K562 (cell line): Measurements from ENCODE around the gene COG6. TPM values are rescaled to one million over a fixed set of nuclear protein-coding genes. Genes with fewer than 3 reads are reported as not detected.

ENCODE experiments used
- ATAC-seq: fragments of 200-7000 bp; cut with Tn5 transposase; 3 replicates; pipeline ENCODE4 v1.9.1; 2020; ENCODE audit warnings: moderate library complexity
- BruUV-seq: library from RNA; stranded (reverse); fragments of 400-500 nt; replicated peaks from 2 replicates; lab custom pipeline; 2021; lab: Mats Ljungman, UMichigan
- CTCF ChIA-PET: fragments of 300-600 bp; formaldehyde crosslinking; extraction: SDS; loops from one replicate; lab custom pipeline; 2021; ENCODE audit warnings: low intra/inter-chr PET ratio; lab: Yijun Ruan, JAX
- POLR2A ChIA-PET: fragments of 300-600, 350-650 bp; sonication (Branson Sonifier 250); formaldehyde crosslinking; extraction: SDS; loops from one replicate; lab custom pipeline; 2021; ENCODE audit warnings: antibody characterized with exemption, inconsistent platforms; lab: Yijun Ruan, JAX
- DNase-seq, 4 experiments: peaks; one replicate each; pipeline versions ENCODE4 v3.0.0 to v3.0.0-alpha.2; 2011 to 2018; ENCODE audit warnings: low spot score in 3 of 4, mixed read lengths in 3 of 4; ENCODE audit errors: extremely low read depth in 1 of 4
- FAIRE-seq: peaks from 2 replicates; lab custom pipeline; 2011; peaks lifted over from hg19 to GRCh38; lab: Jason Lieb, UNC
- H2AFZ ChIP-seq: 2 replicates; pipeline ENCODE4 v1.6.0; 2011; ENCODE audit warnings: low read depth, low read length, control low read depth, inconsistent platforms
- H3K27ac ChIP-seq: fragments of 200-600 bp; 3 replicates; pipeline ENCODE4 v1.8.0; 2011; ENCODE audit warnings: low read depth, mild to moderate bottlenecking, control low read depth, inconsistent platforms, low read length, moderate library complexity, mixed read lengths; ENCODE audit errors: extremely low read depth
- H3K27me3 ChIP-seq, 2 experiments: fragments of 300-600 bp in 1 of 2; 2 replicates in 1 of 2; 3 replicates in 1 of 2; pipeline versions ENCODE4 v1.6.0 to v1.8.0; 2011; ENCODE audit warnings: inconsistent platforms in 2 of 2, low read length in 2 of 2, mild to moderate bottlenecking in 1 of 2, mixed read lengths in 1 of 2, moderate library complexity in 1 of 2; ENCODE audit not compliant: control insufficient read depth in 2 of 2, insufficient read depth in 2 of 2
- H3K36me3 ChIP-seq: fragments of 300-600 bp; 3 replicates; pipeline ENCODE4 v1.8.0; 2011; ENCODE audit warnings: mild to moderate bottlenecking, low read length, inconsistent platforms; ENCODE audit not compliant: control insufficient read depth, insufficient read depth
- H3K4me1 ChIP-seq, 2 experiments: fragments of 200-600 bp in 1 of 2; replicated peaks in 1 of 2; 2 replicates in 1 of 2; 3 replicates in 1 of 2; pipeline versions ENCODE4 v1.5.1 to v1.8.0; 2011; ENCODE audit warnings: inconsistent platforms in 2 of 2, low read length in 2 of 2, mild to moderate bottlenecking in 1 of 2, mixed read lengths in 1 of 2, moderate library complexity in 1 of 2; ENCODE audit not compliant: control insufficient read depth in 2 of 2, insufficient read depth in 2 of 2
- H3K4me2 ChIP-seq: 2 replicates; pipeline ENCODE4 v1.6.1; 2011; ENCODE audit warnings: low read length, control low read depth, inconsistent platforms, mixed read lengths; ENCODE audit not compliant: insufficient read depth
- H3K4me3 ChIP-seq: fragments of 200-600 bp; sonication (generic), shearing (Covaris generic); 2 replicates; pipeline ENCODE4 v1.5.1; 2016; ENCODE audit warnings: control low read depth, inconsistent platforms
- H3K79me2 ChIP-seq: fragments of 200-600 bp; 3 replicates; pipeline ENCODE4 v1.8.0; 2011; ENCODE audit warnings: low read length, inconsistent platforms; ENCODE audit not compliant: control insufficient read depth, insufficient read depth
- H3K9ac ChIP-seq, 2 experiments: 2 replicates each; pipeline versions ENCODE4 v1.6.0 to v1.6.1; 2011; ENCODE audit warnings: low read depth in 2 of 2, low read length in 2 of 2, control low read depth in 1 of 2, inconsistent platforms in 1 of 2, mild to moderate bottlenecking in 1 of 2, mixed read lengths in 1 of 2; ENCODE audit not compliant: insufficient read depth in 1 of 2
- H3K9me1 ChIP-seq: one replicate; pipeline ENCODE4 v1.6.0; 2011; ENCODE audit warnings: inconsistent platforms, mild to moderate bottlenecking, low read length, moderate library complexity; ENCODE audit not compliant: control insufficient read depth, insufficient read depth
- H3K9me3 ChIP-seq: replicated peaks from 2 replicates; pipeline ENCODE4 v1.5.1; 2011; ENCODE audit warnings: low read depth, low read length, inconsistent platforms; ENCODE audit not compliant: control insufficient read depth, insufficient read depth
- H4K20me1 ChIP-seq: replicated peaks from 2 replicates; pipeline ENCODE4 v1.6.1; 2011; ENCODE audit warnings: low read length, inconsistent platforms, mixed read lengths; ENCODE audit not compliant: control insufficient read depth, insufficient read depth
- CHD4 ChIP-seq: fragments of 200-600 bp; sonication (generic); IDR thresholded peaks from 3 replicates; pipeline ENCODE4 v1.6.1; 2012; ENCODE audit warnings: low read depth, mild to moderate bottlenecking, mixed read lengths, low read length, inconsistent platforms; ENCODE audit not compliant: insufficient read depth, insufficient replicate concordance, poor library complexity, severe bottlenecking
- FOXA3 ChIP-seq, 2 experiments: fragments of 450-650 bp in 1 of 2; sonication (generic) in 1 of 2; formaldehyde crosslinking; IDR thresholded peaks in 1 of 2; conservative IDR thresholded peaks in 1 of 2; 2 replicates each; pipeline versions ENCODE4 v1.4.0 to v1.8.0; 2020 to 2022; ENCODE audit warnings: mild to moderate bottlenecking in 2 of 2, missing genetic modification reagents in 1 of 2
- KAT2B ChIP-seq: IDR thresholded peaks from one replicate; pipeline ENCODE4 v1.6.1; 2012; ENCODE audit warnings: low read depth, mild to moderate bottlenecking, control low read depth, inconsistent platforms, low read length, moderate library complexity
- MCM7 ChIP-seq, 2 experiments: fragments of 450-650 bp; IDR thresholded peaks; 2 replicates each; pipeline ENCODE4 v1.6.1; 2016 to 2018
- MECOM ChIP-seq: fragments of 250-450 bp; sonication (Bioruptor Pico); IDR thresholded peaks from 2 replicates; pipeline ENCODE4 v1.8.0; 2022; ENCODE audit warnings: inconsistent platforms
- RBM15 ChIP-seq: fragments of 200-400 bp; formaldehyde crosslinking; IDR thresholded peaks from 2 replicates; pipeline ENCODE4 v1.6.1; 2018; ENCODE audit warnings: mild to moderate bottlenecking, low read length, moderate library complexity; ENCODE audit not compliant: insufficient read depth
- TCF7L2 ChIP-seq: fragments of 150-350 bp; IDR thresholded peaks from 2 replicates; pipeline ENCODE4 v1.6.1; 2016; ENCODE audit warnings: low read depth, mild to moderate bottlenecking, low read length, moderate library complexity
- ZNF140 ChIP-seq: fragments of 250-450 bp; sonication (Bioruptor Pico); IDR thresholded peaks from 2 replicates; pipeline ENCODE4 v1.8.0; 2021; ENCODE audit warnings: moderate library complexity, mild to moderate bottlenecking, inconsistent platforms
- WGBS: fragments of 100-300 bp; shearing (Covaris generic); methylation state at CpG from one replicate; pipeline ENCODE4 v1.1.6; 2016; ENCODE audit warnings: low coverage, mixed read lengths; ENCODE audit not compliant: insufficient coverage; ENCODE audit errors: missing lambda C conversion rate; 5-methylcytosine and 5-hydroxymethylcytosine counted together
- in situ Hi-C: fragments of 300-500 bp; cut with MboI; formaldehyde crosslinking; loops from 4 replicates; pipeline ENCODE4 v1.15.0; 2018; ENCODE audit warnings: inconsistent platforms, mixed read lengths
- intact Hi-C: fragments of 100-400 bp; cut with micrococcal nuclease; formaldehyde crosslinking; loops from 2 replicates; pipeline ENCODE4 v1.14.2; 2022
- polyA plus RNA-seq, 8 experiments: library from polyadenylated mRNA; depleted of rRNA in 4 of 8; stranded (reverse) in 5 of 8; unstranded in 3 of 8; fragments of >200 nt; fragmentation: Nextera tagmentation in 2 of 8; fragmentation: Illumina TruSeq in 1 of 8; extraction: Ambion mirVana in 2 of 8; extraction: Trizol in 1 of 8; gene quantifications; 2 replicates each; pipeline versions ENCODE4 v1.2.1 to v1.2.3, GENCODE V29; 2011 to 2014; ENCODE audit warnings: inconsistent platforms in 1 of 8, missing spikeins in 1 of 8
- total RNA-seq, 7 experiments: library from RNA; depleted of rRNA in 6 of 7; stranded (reverse); fragments of >200 nt in 6 of 7; fragmentation: Illumina TruSeq in 2 of 7; extraction: Trizol in 2 of 7; gene quantifications; 2 replicates each; pipeline versions ENCODE4 v1.2.1 to v1.2.3, GENCODE V29; 2011 to 2021; ENCODE audit warnings: low replicate concordance in 1 of 7
- TF ChIP-seq, protein P1 (sequence below): fragments of 250-450 bp; sonication (Bioruptor Pico); IDR thresholded peaks from 2 replicates; pipeline ENCODE4 v1.5.0; 2020; ENCODE audit warnings: mild to moderate bottlenecking

The COG6 gene
- total and polyA plus RNA-seq, 9 of the 15 experiments (the other 6 are each of a cell fraction or from before 2014, with no cell fraction given), result 2.6 to 20.9 (median 9.6) TPM

DNA sequence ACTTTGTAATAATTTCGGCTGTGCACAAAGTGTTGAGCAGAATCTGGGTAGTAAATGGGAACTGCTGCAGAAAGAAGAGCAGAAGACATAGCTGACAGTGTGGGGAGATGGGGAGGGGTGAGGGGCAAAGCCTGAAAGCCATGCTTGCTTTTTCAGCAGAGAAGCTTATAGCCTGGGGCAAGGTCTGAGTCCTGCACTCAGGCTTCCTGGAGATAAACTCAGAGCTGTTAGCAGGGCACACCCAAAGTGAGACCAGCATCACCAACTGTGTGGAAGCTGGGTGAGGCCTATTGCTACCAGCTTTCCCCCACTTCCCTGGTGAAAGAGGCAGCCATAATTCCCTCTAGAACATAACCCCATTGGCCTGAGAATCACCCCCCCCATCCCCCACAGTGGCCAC lies 36.9 kb upstream of the COG6 start:
- intact Hi-C loops, result loop anchor here (10.0 kb wide), 3 partner anchors 344 to 564 kb away; no protein-coding TSS in a partner anchor
- Histone ChIP-seq H3K9me3 (no peaks in the 10 kb centered on the region), H3K36me3 (no peaks in the 10 kb centered on the region), H4K20me1 (no peaks in the 10 kb centered on the region), H3K27ac (no peak overlapping the region), H3K4me3 (no peak overlapping the region)
- POLR2A ChIA-PET, result no interaction called here
- TF ChIP-seq, protein P1, sequence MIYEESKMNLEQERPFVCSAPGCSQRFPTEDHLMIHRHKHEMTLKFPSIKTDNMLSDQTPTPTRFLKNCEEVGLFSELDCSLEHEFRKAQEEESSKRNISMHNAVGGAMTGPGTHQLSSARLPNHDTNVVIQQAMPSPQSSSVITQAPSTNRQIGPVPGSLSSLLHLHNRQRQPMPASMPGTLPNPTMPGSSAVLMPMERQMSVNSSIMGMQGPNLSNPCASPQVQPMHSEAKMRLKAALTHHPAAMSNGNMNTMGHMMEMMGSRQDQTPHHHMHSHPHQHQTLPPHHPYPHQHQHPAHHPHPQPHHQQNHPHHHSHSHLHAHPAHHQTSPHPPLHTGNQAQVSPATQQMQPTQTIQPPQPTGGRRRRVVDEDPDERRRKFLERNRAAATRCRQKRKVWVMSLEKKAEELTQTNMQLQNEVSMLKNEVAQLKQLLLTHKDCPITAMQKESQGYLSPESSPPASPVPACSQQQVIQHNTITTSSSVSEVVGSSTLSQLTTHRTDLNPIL (CRISPR knock-in tag), result no peak
- TF ChIP-seq MECOM (CRISPR knock-in tag) (no peak), TCF7L2 (no peak), RBM15 (no peak), CHD4 (no peak), ZNF140 (CRISPR knock-in tag) (no peak), MCM7 (IDR thresholded peaks at IDR 0.05) (no peak), KAT2B (no peak), FOXA3 (CRISPR knock-in tag; conservative IDR thresholded peaks at IDR 0.05 in 1 of 2, IDR thresholded peaks at IDR 0.05 in 1 of 2) (no peak)
- TF ChIP-seq, all 486 proteins: peak for 0
- H3K9ac ChIP-seq, result no peak overlapping the region
- H2AFZ ChIP-seq, result no peak overlapping the region
- no peaks in the 10 kb centered on the region; a peak in 2 of 5 replicates for H3K27me3 ChIP-seq
- H3K4me1 ChIP-seq, result no peaks in the 10 kb centered on the region
- no peak overlapping the region for H3K4me2 ChIP-seq
- H3K79me2 ChIP-seq, result no peaks in the 10 kb centered on the region
- no peak for DNase-seq
- no TSS peak for BruUV-seq
- ATAC-seq, result no peak
- CTCF ChIA-PET, result no interaction called here
- WGBS, result no CpG with 5 or more reads among the region's 1 CpG
- no peak for FAIRE-seq
- no peaks in the 10 kb centered on the region for H3K9me1 ChIP-seq
- in situ Hi-C loops, result loop anchor here (10.0 to 25.0 kb wide), 2 partner anchors 454 to 656 kb away; no protein-coding TSS in a partner anchor
